Progenitor cell of endocrine pancreas (in vitro differentiated cells): Measurements from ENCODE around the gene RNH1. TPM values are rescaled to one million over a fixed set of nuclear protein-coding genes. Genes with fewer than 3 reads are reported as not detected.

Experiments
- DNase-seq: peaks from one replicate; pipeline ENCODE4 v3.0.0; 2021; ENCODE audit warnings: low spot score; ENCODE audit not compliant: unreplicated experiment
- H3K27ac Mint-ChIP-seq: 2 replicates; pipeline ENCODE4 v1.8.0; 2021; ENCODE audit warnings: mild to moderate bottlenecking, moderate library complexity, mixed read lengths
- H3K27me3 Mint-ChIP-seq: 2 replicates; pipeline ENCODE4 v1.8.0; 2021; ENCODE audit warnings: mixed read lengths
- H3K36me3 Mint-ChIP-seq: 2 replicates; pipeline ENCODE4 v1.8.0; 2022; ENCODE audit warnings: mixed read lengths; ENCODE audit not compliant: insufficient read depth
- H3K4me1 Mint-ChIP-seq: 2 replicates; pipeline ENCODE4 v1.8.0; 2021; ENCODE audit warnings: low read depth, mixed read lengths
- H3K4me3 Mint-ChIP-seq: 2 replicates; pipeline ENCODE4 v1.8.0; 2021; ENCODE audit warnings: low read depth, mild to moderate bottlenecking, moderate library complexity, mixed read lengths
- H3K9me3 Mint-ChIP-seq: 2 replicates; pipeline ENCODE4 v1.8.0; 2021; ENCODE audit warnings: low read depth, mixed read lengths
- total RNA-seq: library from RNA; stranded (reverse); gene quantifications from 2 replicates; pipeline ENCODE4 v1.2.1, GENCODE V29; 2021
- TF ChIP-seq, protein P1 (sequence below): fragments of 200-600 bp; sonication (generic); IDR thresholded peaks from one replicate; pipeline ENCODE4 v1.5.0; 2021; ENCODE audit warnings: antibody characterized with exemption, mild to moderate bottlenecking; ENCODE audit not compliant: unreplicated experiment

Gene RNH1
- total RNA-seq, 1 donor from 2014 or later: 49.4 TPM

GRCh38 chr11:460331-461199 is 46.5 kb downstream of the RNH1 start:
- H3K27ac Mint-ChIP-seq: no peak overlapping the region
- TF ChIP-seq, protein P1, sequence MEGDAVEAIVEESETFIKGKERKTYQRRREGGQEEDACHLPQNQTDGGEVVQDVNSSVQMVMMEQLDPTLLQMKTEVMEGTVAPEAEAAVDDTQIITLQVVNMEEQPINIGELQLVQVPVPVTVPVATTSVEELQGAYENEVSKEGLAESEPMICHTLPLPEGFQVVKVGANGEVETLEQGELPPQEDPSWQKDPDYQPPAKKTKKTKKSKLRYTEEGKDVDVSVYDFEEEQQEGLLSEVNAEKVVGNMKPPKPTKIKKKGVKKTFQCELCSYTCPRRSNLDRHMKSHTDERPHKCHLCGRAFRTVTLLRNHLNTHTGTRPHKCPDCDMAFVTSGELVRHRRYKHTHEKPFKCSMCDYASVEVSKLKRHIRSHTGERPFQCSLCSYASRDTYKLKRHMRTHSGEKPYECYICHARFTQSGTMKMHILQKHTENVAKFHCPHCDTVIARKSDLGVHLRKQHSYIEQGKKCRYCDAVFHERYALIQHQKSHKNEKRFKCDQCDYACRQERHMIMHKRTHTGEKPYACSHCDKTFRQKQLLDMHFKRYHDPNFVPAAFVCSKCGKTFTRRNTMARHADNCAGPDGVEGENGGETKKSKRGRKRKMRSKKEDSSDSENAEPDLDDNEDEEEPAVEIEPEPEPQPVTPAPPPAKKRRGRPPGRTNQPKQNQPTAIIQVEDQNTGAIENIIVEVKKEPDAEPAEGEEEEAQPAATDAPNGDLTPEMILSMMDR: no peak
- H3K9me3 Mint-ChIP-seq: no peaks in the 10 kb centered on the region
- no peak overlapping the region for H3K4me3 Mint-ChIP-seq
- H3K4me1 Mint-ChIP-seq: peaks cover under 1% of the 10 kb centered on the region
- H3K27me3 Mint-ChIP-seq: no peaks in the 10 kb centered on the region
- no peaks in the 10 kb centered on the region for H3K36me3 Mint-ChIP-seq
- DNase-seq: no peak

- peaks cover 3% of the 10 kb centered on the region for H3K36me3 Mint-ChIP-seq
- DNase-seq: no peak
- no peak overlapping the region for H3K27ac Mint-ChIP-seq
- no peaks in the 10 kb centered on the region for H3K27me3 Mint-ChIP-seq
- TF ChIP-seq, protein P1: no peak
- no peak overlapping the region for H3K4me3 Mint-ChIP-seq
- H3K4me1 Mint-ChIP-seq: no peaks in the 10 kb centered on the region
- H3K9me3 Mint-ChIP-seq: no peaks in the 10 kb centered on the region
Measured at GRCh38 chr11:459511-460220, 47.4 kb downstream of the RNH1 start.

DNA sequence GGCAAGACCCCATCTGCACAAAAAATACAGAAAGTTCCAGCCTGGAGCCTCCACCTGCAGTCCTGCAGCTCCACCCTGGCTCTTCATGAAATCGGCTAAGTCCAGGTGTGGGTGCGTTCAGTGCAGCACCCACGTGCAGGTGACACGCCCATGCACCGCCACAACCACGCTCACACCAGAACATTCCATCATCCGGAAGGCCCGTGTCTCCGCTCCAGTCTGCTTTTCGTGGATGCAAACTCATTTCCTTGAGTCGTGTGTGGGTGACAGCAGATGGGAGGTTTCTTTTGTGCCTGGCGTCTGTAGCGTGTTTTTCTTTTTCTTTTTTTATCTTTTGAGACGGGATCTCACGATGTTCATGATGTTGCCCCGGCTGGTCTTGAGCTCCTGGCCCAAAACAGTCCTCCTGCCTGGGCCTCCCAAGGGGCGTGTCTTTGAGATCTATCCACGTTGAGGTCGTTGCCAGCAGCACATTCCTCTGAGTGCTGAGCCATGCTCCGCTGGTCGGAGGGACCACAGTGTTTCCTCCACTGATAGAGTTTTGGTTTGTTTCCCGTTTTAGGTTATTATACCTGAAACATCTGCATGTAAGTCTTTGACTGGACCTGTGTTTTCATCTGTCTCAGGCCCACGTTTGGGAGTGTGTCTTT is 49.8 kb downstream of the RNH1 start:
- peaks cover 4% of the 10 kb centered on the region for H3K36me3 Mint-ChIP-seq
- no peaks in the 10 kb centered on the region for H3K27me3 Mint-ChIP-seq
- no peak overlapping the region for H3K27ac Mint-ChIP-seq

GRCh38 chr11:456533-456932 is 50.5 kb downstream of the RNH1 start:
- no peaks in the 10 kb centered on the region for H3K9me3 Mint-ChIP-seq
- H3K4me1 Mint-ChIP-seq: peaks cover under 1% of the 10 kb centered on the region
- no peak for DNase-seq
- H3K27ac Mint-ChIP-seq: no peak overlapping the region
- H3K4me3 Mint-ChIP-seq: no peak overlapping the region
- H3K27me3 Mint-ChIP-seq: no peaks in the 10 kb centered on the region
- H3K36me3 Mint-ChIP-seq: peaks cover 4% of the 10 kb centered on the region
- TF ChIP-seq, protein P1: no peak

More for the DNA sequence above, 49.8 kb downstream of the RNH1 start:
- TF ChIP-seq, protein P1: no peak
- Mint-ChIP-seq H3K4me3 (no peak overlapping the region), H3K9me3 (no peaks in the 10 kb centered on the region), H3K4me1 (no peaks in the 10 kb centered on the region)
- no peak for DNase-seq

DNA sequence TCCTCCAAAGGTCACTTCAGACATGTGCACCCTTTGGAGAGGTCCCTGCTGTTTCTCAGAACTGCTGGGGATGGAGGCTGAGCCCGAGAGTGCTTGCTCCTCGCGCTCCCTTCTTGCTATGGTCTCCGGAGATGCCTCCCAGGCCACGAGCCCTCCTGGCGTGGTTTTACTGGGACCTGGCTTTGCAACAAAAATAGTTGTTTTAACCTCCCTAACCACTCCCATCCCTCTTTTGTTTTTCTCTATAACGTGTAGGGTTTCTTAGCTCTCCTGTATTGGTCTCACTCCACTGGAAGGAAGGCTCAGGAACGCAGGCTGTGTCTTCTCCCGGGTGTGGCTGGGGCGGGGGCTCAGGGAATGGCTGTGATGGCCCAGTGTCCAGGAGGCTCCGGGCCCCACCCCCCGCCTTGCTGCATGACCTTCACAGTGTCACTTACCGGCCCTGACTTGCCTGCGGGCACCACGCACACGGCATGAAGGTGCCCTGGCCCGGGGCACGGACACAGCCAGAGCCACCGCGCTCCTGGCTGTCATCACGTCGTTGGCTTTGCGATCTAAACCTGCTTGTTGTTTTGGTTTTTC is 51.4 kb downstream of the RNH1 start:
- H3K4me3 Mint-ChIP-seq: no peak overlapping the region
- H3K4me1 Mint-ChIP-seq: peaks cover 8% of the 10 kb centered on the region
- peaks cover 4% of the 10 kb centered on the region for H3K36me3 Mint-ChIP-seq
- DNase-seq: no peak
- H3K27me3 Mint-ChIP-seq: no peaks in the 10 kb centered on the region
- H3K27ac Mint-ChIP-seq: no peak overlapping the region
- TF ChIP-seq, protein P1: no peak
- H3K9me3 Mint-ChIP-seq: no peaks in the 10 kb centered on the region
